ENCODE results near the gene SBF1.

DNA sequence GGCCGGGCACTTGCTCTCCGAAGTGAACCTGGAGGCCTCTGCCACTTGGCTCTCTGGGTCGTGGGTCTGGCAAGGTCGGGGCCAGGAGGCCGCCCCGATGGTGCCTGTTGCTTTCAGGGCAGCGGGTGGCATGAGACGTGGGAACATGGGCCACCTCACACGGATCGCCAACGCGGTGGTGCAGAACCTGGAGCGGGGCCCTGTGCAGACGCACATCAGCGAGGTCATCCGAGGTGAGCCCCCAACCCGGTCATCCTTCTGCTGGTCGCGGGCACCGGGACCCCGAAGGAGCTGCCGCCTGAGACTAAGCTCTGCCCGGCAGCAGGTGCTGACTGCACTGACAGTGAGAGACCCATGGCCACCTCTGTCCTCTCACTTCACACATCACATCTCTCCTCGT, 40.0 kb downstream of the SBF1 start:
- no peak for TF ChIP-seq POLR2A (IDR thresholded peaks at IDR 0.05)
- TF ChIP-seq CTCF (IDR thresholded peaks at IDR 0.05) = no peak
- TF ChIP-seq POLR2AphosphoS5 (IDR thresholded peaks at IDR 0.05) = no peak
